ENCODE data around the gene EEF1A2. TPM values are rescaled to one million over a fixed set of nuclear protein-coding genes. Genes with fewer than 3 reads are reported as not detected.

Gene EEF1A2
- total and polyA plus RNA-seq, 2 of the 4 experiments (the other 2 are of a cell fraction) = 1.3 to 4.6 TPM

- Histone ChIP-seq H2BK15ac (ENCODE audit: low read depth, low read length) (no peak overlapping the region), H3K56ac (ENCODE audit: extremely low read depth, insufficient read depth, low read length) (no peak overlapping the region), H3K36me3 (ENCODE audit: control insufficient read depth, insufficient read depth, low read length) (no peaks in the 10 kb centered on the region), H3K4me1 (ENCODE audit: control insufficient read depth, insufficient read depth, low read length) (peaks cover 3% of the 10 kb centered on the region; the same call in 1 of the 2 replicates), H2AK9ac (replicated peaks; ENCODE audit: low read depth, low read length, poor library complexity) (no peak overlapping the region), H3K9me1 (ENCODE audit: insufficient read depth, low read length) (no peaks in the 10 kb centered on the region), H2BK120ac (ENCODE audit: low read depth, low read length) (no peak overlapping the region), H2BK20ac (ENCODE audit: low read depth, low read length) (no peak overlapping the region), H2AK5ac (ENCODE audit: low read depth, low read length) (no peak overlapping the region), H3K4ac (ENCODE audit: low read depth, low read length) (no peak overlapping the region), H3K9ac (ENCODE audit: low read depth, low read length) (no peak overlapping the region), H3K27me3 (ENCODE audit: control insufficient read depth, insufficient read depth, low read length) (peaks cover 20% of the 10 kb centered on the region; the same call in 1 of the 2 replicates), H3K23ac (ENCODE audit: low read depth, low read length) (no peak overlapping the region), H2AFZ (replicated peaks; ENCODE audit: low read length, poor library complexity) (no peak overlapping the region), H4K91ac (ENCODE audit: insufficient read depth, low read depth, low read length) (no peak overlapping the region), H3K14ac (replicated peaks; ENCODE audit: low read depth, low read length) (no peak overlapping the region), H3K4me3 (ENCODE audit: insufficient read depth, low read depth, low read length) (no peak overlapping the region), H4K8ac (ENCODE audit: low read depth in 2 of 2, low read length in 2 of 2) (no peak overlapping the region), H2BK5ac (ENCODE audit: low read depth, low read length, poor library complexity, severe bottlenecking) (no peak overlapping the region), H3K9me3 (ENCODE audit: control insufficient read depth, insufficient read depth, low read length) (no peaks in the 10 kb centered on the region), H4K20me1 (ENCODE audit: insufficient read depth, low read length) (no peaks in the 10 kb centered on the region), H3K27ac (ENCODE audit: insufficient read depth, low read length) (no peak overlapping the region), H3K79me1 (ENCODE audit: low read depth in 1 of 2, low read length in 2 of 2) (no peaks in the 10 kb centered on the region), H3K4me2 (ENCODE audit: low read depth, low read length) (no peak overlapping the region), H3K18ac (ENCODE audit: low read depth, low read length) (no peak overlapping the region), H4K5ac (ENCODE audit: low read depth, low read length) (no peak overlapping the region)
- dilution Hi-C loops (cut with HindIII; ENCODE audit: low sequenced_read_pairs, unreplicated experiment) = no loop called here
- in situ Hi-C loops (cut with MboI; ENCODE audit: low sequenced_read_pairs) = no loop called here
- BruUV-seq (replicated peaks) = no TSS peak
- no peak for ATAC-seq (ENCODE audit: low read depth)
- POLR2A ChIA-PET (ENCODE audit: unreplicated experiment) = no interaction called here
- CTCF ChIA-PET = no interaction called here
- intact Hi-C loops (cut with micrococcal nuclease) = no loop called here
- DNase-seq = no peak
- TF ChIP-seq ELK1 (IDR thresholded peaks at IDR 0.05; ENCODE audit: borderline replicate concordance, low read depth, low read length) (no peak), RCOR1 (IDR thresholded peaks at IDR 0.05; ENCODE audit: insufficient replicate concordance, low read length) (no peak), MXI1 (IDR thresholded peaks at IDR 0.05; ENCODE audit: borderline replicate concordance, low read depth, low read length) (no peak), SMC3 (IDR thresholded peaks at IDR 0.05; ENCODE audit: low read depth, low read length) (no peak), CHD1 (IDR thresholded peaks at IDR 0.05; ENCODE audit: low read depth, low read length) (no peak)
- TF ChIP-seq, protein P1, sequence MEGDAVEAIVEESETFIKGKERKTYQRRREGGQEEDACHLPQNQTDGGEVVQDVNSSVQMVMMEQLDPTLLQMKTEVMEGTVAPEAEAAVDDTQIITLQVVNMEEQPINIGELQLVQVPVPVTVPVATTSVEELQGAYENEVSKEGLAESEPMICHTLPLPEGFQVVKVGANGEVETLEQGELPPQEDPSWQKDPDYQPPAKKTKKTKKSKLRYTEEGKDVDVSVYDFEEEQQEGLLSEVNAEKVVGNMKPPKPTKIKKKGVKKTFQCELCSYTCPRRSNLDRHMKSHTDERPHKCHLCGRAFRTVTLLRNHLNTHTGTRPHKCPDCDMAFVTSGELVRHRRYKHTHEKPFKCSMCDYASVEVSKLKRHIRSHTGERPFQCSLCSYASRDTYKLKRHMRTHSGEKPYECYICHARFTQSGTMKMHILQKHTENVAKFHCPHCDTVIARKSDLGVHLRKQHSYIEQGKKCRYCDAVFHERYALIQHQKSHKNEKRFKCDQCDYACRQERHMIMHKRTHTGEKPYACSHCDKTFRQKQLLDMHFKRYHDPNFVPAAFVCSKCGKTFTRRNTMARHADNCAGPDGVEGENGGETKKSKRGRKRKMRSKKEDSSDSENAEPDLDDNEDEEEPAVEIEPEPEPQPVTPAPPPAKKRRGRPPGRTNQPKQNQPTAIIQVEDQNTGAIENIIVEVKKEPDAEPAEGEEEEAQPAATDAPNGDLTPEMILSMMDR (conservative IDR thresholded peaks at IDR 0.05; ENCODE audit: low read depth, low read length) = no peak
- 91% methylated on average over 18 of the region's 36 CpGs; no CpG with 5 or more reads in 1 of the 2 experiments for WGBS, 2 experiments (ENCODE audit: extremely low coverage in 2 of 2, insufficient read length in 1 of 2)
Measured at GRCh38 chr20:63542031-63542559, 43.2 kb upstream of the EEF1A2 start.

Measured in IMR-90 (cell line).